Measurements from ENCODE around the gene RERE.

GRCh38 chr1:8389958-8390535 is 427.4 kb downstream of the RERE start:
- TF ChIP-seq ZBTB33 (IDR thresholded peaks at IDR 0.05; ENCODE audit: borderline replicate concordance, low read depth) (no peak), SMC3 (IDR thresholded peaks at IDR 0.05; ENCODE audit: low read depth, low read length) (no peak), MXI1 (IDR thresholded peaks at IDR 0.05; ENCODE audit: low read depth, low read length) (no peak), EZH2phosphoT487 (IDR thresholded peaks at IDR 0.05; ENCODE audit: borderline replicate concordance, low read depth) (no peak), CTCF (IDR thresholded peaks at IDR 0.05) (no peak), IRF3 (IDR thresholded peaks at IDR 0.05; ENCODE audit: low read depth, low read length) (no peak), RFX5 (IDR thresholded peaks at IDR 0.05; ENCODE audit: low read length) (no peak), RAD21 (IDR thresholded peaks at IDR 0.05; ENCODE audit: low read length) (no peak), GABPA (IDR thresholded peaks at IDR 0.05; ENCODE audit: low read depth) (no peak), POLR2AphosphoS5 (IDR thresholded peaks at IDR 0.05; ENCODE audit: low read depth, low read length) (no peak), JUND (IDR thresholded peaks at IDR 0.05) (no peak), EP300 (IDR thresholded peaks at IDR 0.05; ENCODE audit: borderline replicate concordance in 1 of 2, low read depth in 1 of 2, low read length in 1 of 2) (no peak), TAF1 (IDR thresholded peaks at IDR 0.05; ENCODE audit: borderline replicate concordance, low read depth, low read length) (no peak)

Data from SK-N-SH (cell line).